Sciatic nerve (tissue), 2 donors: ENCODE data around the gene QRFP. TPM values are rescaled to one million over a fixed set of nuclear protein-coding genes. Genes with fewer than 3 reads are reported as not detected.
A peak's percentile ranks its signal among the peaks of the same experiment; 100 is the strongest.

Source experiments
- ATAC-seq: fragments of 200-7000 bp; cut with Tn5 transposase; one replicate; pipeline ENCODE4 v1.9.1; 2020; ENCODE audit warnings: mild to moderate bottlenecking, moderate library complexity
- DNase-seq: peaks from one replicate; pipeline ENCODE4 v3.0.0-alpha.2; 2020; ENCODE audit warnings: low spot score
- intact Hi-C: fragments of 100-400 bp; cut with DNase I; formaldehyde crosslinking; loops from one replicate; pipeline ENCODE4 v1.14.2; 2022
- total RNA-seq: library from RNA; stranded (reverse); fragmentation: NEBNext Ultra II Directional; extraction: Animal tissue kit (Norgen Biotek cat#: 25700); gene quantifications from one replicate; pipeline ENCODE4 v1.2.1, GENCODE V29; 2021
- donor health status: DM: no; HTN: no; CAD: no.
- donor health status: DM: no; HTN: no; CAD: no.

Gene QRFP
- total RNA-seq, 1 donor from 2014 or later, result not detected

DNA sequence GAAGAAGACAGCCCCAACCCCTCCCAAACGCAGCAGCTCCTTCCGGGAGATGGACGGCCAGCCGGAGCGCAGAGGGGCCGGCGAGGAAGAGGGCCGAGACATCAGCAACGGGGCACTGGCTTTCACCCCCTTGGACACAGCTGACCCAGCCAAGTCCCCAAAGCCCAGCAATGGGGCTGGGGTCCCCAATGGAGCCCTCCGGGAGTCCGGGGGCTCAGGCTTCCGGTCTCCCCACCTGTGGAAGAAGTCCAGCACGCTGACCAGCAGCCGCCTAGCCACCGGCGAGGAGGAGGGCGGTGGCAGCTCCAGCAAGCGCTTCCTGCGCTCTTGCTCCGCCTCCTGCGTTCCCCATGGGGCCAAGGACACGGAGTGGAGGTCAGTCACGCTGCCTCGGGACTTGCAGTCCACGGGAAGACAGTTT, 12.5 kb downstream of the QRFP start:
- DNase-seq (no peak), ATAC-seq (peak; percentile 11)
- intact Hi-C loops, result no loop called here

DNA sequence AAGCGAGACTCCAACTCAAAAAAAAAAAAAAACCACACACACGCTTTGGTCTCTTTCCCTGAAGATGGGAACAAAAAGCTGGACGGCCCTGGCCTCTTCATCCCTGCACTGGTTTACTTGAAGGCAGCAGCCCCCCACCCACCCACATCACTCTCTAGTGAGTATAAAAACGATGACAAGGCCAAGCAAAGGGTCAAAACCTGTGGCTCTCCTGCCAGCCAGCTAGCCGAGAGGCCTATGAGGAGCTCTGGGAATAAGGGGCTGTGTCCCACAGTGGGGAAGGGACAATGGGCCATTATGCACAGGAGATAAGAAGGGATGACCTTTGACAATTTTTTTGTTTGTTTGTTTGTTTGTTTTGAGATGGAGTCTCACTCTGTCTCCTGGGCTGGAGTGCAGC, 13.1 kb downstream of the QRFP start:
- DNase-seq (no peak), ATAC-seq (no peak)
- intact Hi-C loops, result no loop called here

GRCh38 chr9:130882696-130883225, 13.9 kb downstream of the QRFP start:
- DNase-seq (no peak), ATAC-seq (no peak)
- intact Hi-C loops, result no loop called here

DNA sequence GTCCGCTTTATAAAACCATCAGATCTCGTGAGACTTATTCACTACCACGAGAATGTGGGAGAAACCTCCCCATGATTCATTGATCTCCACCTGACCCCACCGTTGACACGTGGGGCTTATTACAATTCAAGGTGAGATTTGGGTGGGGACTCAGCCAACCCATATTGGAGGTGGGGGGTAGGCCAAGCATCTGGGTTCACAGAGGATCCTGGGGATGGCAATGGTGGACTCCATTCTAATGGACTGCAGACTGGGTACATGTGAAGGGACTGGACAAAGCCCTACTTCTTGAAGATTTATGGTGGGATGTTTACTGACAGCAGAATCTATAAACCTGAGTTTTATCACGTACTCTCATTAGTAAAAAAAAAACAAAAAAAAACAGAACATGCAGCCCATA, 15.1 kb downstream of the QRFP start:
- intact Hi-C loops, result no loop called here
- ATAC-seq (no peak), DNase-seq (no peak)

DNA sequence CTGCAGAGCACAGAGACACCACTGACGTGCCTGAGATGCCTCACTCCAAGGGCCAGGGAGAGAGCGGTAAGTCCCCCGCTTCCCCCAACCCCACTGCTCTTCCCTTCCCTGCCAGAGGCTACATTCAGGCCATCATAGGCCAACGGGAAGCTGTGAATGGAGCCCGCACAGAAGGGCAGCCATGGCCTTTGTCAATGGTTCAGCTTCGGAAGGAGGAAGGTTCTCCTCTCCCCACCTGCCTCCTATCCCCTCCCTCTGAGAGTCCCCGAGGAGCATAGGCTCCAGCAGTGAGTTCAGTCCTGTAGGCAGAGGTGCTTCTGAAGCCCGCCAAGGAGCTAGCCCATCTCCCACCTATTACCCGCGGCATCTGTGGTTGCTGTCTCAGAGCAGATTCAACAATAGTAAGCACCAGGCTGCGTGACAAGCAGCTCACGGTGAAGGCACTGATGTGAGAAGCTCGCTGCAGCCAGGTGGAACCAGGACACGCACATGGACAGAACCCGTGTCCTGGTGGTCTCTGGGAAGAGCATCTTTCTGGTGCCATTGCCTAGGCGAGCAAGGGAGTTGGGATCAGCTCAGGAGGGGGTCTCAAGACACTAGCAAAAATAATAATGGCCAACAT, 15.9 kb downstream of the QRFP start:
- DNase-seq (no peak), ATAC-seq (no peak)
- intact Hi-C loops, result no loop called here

DNA sequence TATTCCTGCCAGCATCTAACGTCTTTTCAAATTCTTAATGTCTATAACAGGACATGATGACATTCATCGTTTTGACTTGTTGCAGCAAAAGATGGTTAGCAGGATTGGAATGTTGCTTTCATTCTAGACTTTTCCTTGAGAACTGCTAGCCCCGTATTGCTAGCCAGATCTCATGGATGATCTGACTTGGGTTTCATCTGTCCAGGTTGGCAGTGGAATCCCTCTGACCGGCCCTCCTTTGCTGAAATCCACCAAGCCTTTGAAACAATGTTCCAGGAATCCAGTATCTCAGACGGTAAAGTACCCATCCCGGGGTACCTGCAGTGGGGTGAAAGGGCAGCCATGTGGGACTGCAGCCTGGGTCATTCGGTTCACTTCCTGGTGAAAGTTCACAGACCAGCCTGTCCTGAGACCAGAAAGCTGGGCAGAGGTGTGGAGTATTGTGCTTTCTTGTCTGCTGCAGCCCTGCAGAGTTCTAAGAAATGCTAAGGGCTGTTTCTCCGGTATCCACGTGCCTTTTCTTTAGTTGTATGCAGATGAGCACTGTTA, 16.7 kb downstream of the QRFP start:
- intact Hi-C loops, result no loop called here

GRCh38 chr9:130878295-130878694, 18.3 kb downstream of the QRFP start:
- DNase-seq (no peak), ATAC-seq (no peak)
- intact Hi-C loops, result no loop called here

More for the DNA sequence above, 16.7 kb downstream of the QRFP start:
- ATAC-seq (no peak), DNase-seq (no peak)

DNA sequence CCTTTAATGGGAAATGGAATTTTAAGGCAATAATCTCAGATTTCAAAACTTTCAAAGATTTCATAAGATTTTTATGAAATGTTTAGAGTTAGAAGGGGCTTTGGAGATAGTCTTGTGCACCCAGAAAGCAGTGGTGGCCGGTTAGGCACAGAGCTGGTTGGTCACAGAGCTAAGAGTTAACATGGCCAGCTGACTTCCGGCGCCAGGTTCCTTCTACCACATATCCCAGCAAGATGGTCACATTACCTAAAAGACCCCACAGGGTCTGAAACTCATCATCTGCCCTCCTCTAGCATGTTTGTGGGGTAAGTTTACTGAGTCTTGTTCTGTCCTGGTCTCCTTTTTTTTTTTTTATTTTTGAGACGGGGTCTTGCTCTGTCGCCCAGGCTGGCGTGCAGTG, 19.3 kb downstream of the QRFP start:
- ATAC-seq (no peak), DNase-seq (no peak)
- intact Hi-C loops, result no loop called here

DNA sequence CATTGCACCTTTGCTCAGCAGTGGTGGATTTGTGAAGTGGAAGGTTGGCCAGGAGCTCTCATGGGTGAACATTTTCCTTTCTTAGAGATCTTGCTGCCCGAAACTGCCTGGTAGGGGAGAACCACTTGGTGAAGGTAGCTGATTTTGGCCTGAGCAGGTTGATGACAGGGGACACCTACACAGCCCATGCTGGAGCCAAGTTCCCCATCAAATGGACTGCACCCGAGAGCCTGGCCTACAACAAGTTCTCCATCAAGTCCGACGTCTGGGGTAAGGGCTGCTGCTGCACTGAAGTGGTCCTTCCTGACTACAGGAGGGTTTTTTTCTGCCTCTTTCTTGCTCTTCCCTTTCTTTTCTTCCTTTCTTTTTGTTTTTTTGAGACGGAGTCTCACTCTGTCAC, 21.8 kb downstream of the QRFP start:
- DNase-seq (no peak), ATAC-seq (no peak)
- intact Hi-C loops, result no loop called here

GRCh38 chr9:130873966-130874365, 22.6 kb downstream of the QRFP start:
- DNase-seq (no peak), ATAC-seq (no peak)
- intact Hi-C loops, result no loop called here

DNA sequence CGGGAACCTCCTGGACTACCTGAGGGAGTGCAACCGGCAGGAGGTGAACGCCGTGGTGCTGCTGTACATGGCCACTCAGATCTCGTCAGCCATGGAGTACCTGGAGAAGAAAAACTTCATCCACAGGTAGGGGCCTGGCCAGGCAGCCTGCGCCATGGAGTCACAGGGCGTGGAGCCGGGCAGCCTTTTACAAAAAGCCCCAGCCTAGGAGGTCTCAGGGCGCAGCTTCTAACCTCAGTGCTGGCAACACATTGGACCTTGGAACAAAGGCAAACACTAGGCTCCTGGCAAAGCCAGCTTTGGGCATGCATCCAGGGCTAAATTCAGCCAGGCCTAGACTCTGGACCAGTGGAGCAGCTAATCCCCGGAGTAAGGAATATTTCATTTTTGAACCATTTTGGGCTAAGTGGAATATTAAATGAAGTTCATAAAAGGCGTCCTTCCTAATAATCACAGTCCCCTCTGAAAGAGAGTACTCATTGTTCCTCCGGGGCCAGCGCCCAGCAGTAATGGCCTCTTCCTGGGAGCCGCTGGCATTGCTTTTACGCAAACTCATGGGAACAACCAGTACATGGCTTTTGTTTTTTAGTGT, 23.6 kb downstream of the QRFP start:
- DNase-seq, result no peak
- intact Hi-C loops, result no loop called here
- ATAC-seq, result peak; percentile 46

GRCh38 chr9:130872508-130872907, 24.1 kb downstream of the QRFP start:
- ATAC-seq, result no peak
- DNase-seq, result no peak
- intact Hi-C loops, result no loop called here

- DNase-seq (no peak), ATAC-seq (no peak)
- intact Hi-C loops, result no loop called here
Observed at GRCh38 chr9:130872093-130872492, 24.5 kb downstream of the QRFP start.

DNA sequence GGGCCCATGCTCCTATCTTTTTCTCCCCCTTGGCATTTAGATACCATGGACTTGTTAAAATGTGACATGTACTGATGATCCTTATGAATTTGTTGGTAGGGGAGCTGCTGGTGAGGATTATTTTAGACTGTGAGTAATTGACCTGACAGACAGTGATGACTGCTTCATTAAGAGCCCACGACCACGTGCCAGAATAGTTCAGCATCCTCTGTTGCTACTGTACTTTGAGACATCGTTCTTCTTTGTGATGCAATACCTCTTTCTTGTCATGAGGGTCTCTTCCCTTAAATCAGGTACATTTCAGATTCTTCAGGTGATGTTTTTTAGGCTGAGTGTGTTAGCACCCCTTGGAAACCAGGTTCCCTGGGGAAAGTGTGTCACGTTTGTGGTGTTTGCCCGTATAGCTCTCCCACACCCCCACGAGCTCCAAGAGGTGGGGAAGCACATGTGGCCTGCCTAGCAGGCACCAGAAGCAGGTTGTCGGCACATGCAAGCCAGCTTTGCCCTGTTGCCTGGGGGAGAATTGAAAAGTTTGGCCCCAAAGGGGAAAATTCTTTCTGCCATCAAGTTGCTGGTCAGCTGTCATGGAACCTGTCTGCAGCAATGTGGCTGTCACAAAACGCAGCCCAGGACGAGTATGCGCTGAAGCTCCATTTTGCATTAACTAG, 25.1 kb downstream of the QRFP start:
- DNase-seq (no peak), ATAC-seq (no peak)
- intact Hi-C loops, result no loop called here

GRCh38 chr9:130870491-130871381, 25.9 kb downstream of the QRFP start:
- intact Hi-C loops, result no loop called here
- no peak for ATAC-seq
- no peak for DNase-seq

- peak; percentile 34 for ATAC-seq
- no peak for DNase-seq
- intact Hi-C loops, result no loop called here
Observed at GRCh38 chr9:130869250-130869649, 27.4 kb downstream of the QRFP start.

DNA sequence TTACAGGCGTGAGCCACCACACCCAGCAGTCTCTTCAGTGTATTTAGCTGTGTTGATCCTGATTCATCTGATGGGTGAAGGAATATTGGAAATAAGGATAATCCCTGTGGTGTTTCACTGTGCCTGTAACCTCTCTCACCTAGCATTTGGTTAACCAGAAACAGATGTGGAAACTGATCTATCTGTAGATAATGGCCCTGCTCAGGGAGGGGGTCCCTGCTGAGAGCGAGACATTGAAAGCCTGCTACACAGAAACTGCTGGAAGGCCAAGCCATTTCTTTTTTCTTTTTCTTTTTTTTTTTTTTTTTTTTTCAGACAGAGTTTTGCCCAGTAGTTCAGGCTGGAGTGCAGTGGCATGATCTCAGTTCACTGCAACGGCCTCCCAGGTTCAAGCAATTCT, 28.4 kb downstream of the QRFP start:
- intact Hi-C loops, result no loop called here
- DNase-seq (no peak), ATAC-seq (no peak)

GRCh38 chr9:130867556-130867955, 29.1 kb downstream of the QRFP start:
- intact Hi-C loops, result no loop called here
- no peak for ATAC-seq

DNA sequence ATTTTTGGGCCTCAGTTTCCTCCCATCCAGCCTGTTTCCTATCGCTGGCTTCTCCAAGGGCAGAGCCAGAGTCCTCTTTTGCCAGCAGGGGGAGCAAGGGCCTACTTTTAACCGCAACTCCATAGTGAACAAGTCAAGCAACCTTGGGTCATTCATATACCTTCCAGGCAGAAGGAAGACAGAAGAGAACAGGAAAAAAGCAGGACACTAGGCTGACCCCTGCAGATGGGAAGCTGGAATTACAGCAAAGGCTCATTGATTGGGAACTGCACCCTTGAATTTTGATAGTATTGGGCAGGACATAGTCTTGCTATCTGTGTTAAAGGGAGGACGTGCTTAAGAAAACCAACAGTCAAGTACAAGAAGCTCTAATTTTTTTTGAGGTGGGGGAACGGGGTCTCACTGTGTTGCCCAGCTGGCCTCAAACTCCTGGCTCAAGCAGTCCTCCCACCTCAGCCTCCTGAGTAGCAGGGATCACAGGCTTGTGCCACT, 30.1 kb downstream of the QRFP start:
- ATAC-seq, result peak; percentile 56
- intact Hi-C loops, result no loop called here
- DNase-seq, result peak; percentile 78

More at GRCh38 chr9:130867556-130867955, 29.1 kb downstream of the QRFP start:
- no peak for DNase-seq
